Osteoblast (primary cell): ENCODE results near the gene CDSN. TPM values are rescaled to one million over a fixed set of nuclear protein-coding genes. Genes with fewer than 3 reads are reported as not detected.

Source experiments
- DNase-seq: peaks from one replicate; pipeline ENCODE4 v3.0.0; 2011; ENCODE audit warnings: low spot score, mixed read lengths; ENCODE audit not compliant: insufficient read length; ENCODE audit errors: missing footprints
- H2AFZ ChIP-seq: 2 replicates; pipeline ENCODE4 v1.6.0; 2011; ENCODE audit warnings: mild to moderate bottlenecking, low read length
- H3K27ac ChIP-seq: 2 replicates; pipeline ENCODE4 v1.5.1; 2011; ENCODE audit warnings: mild to moderate bottlenecking, low read depth, low read length, moderate library complexity
- H3K27me3 ChIP-seq: 2 replicates; pipeline ENCODE4 v1.6.0; 2012; ENCODE audit warnings: mild to moderate bottlenecking, control low read depth, inconsistent platforms, low read length, moderate library complexity; ENCODE audit not compliant: insufficient read depth
- H3K36me3 ChIP-seq: 2 replicates; pipeline ENCODE4 v1.5.1; 2011; ENCODE audit warnings: mild to moderate bottlenecking, low read length, control low read depth, moderate library complexity; ENCODE audit not compliant: insufficient read depth
- H3K4me1 ChIP-seq: 2 replicates; pipeline ENCODE4 v1.5.1; 2011; ENCODE audit warnings: mild to moderate bottlenecking, low read length, control low read depth, moderate library complexity; ENCODE audit not compliant: insufficient read depth
- H3K4me2 ChIP-seq: 2 replicates; pipeline ENCODE4 v1.6.0; 2011; ENCODE audit warnings: mild to moderate bottlenecking, low read length; ENCODE audit not compliant: insufficient read depth
- H3K4me3 ChIP-seq: fragments of 200-600 bp; sonication (generic); 3 replicates; pipeline ENCODE4 v1.5.1; 2012; ENCODE audit warnings: mild to moderate bottlenecking, low read length, inconsistent platforms; ENCODE audit not compliant: insufficient read depth
- H3K79me2 ChIP-seq: 2 replicates; pipeline ENCODE4 v1.6.0; 2012; ENCODE audit warnings: mild to moderate bottlenecking, low read length, control low read depth, inconsistent platforms; ENCODE audit not compliant: insufficient read depth
- H3K9me3 ChIP-seq: 2 replicates; pipeline ENCODE4 v1.5.1; 2011; ENCODE audit warnings: low read depth, low read length, control low read depth
- H4K20me1 ChIP-seq: 2 replicates; pipeline ENCODE4 v1.6.0; 2012; ENCODE audit warnings: mild to moderate bottlenecking, low read length, control low read depth; ENCODE audit not compliant: insufficient read depth
- CTCF ChIP-seq: IDR thresholded peaks from 2 replicates; pipeline ENCODE4 v1.5.1; 2011; ENCODE audit warnings: mild to moderate bottlenecking, low read depth, low read length, moderate library complexity; ENCODE audit errors: extremely low read depth
- total RNA-seq: library from RNA; depleted of rRNA; stranded (reverse); fragments of >200 nt; gene quantifications from 2 replicates; pipeline ENCODE4 v1.2.3, GENCODE V29; 2012

Gene CDSN
- total RNA-seq, 1 donor, result not detected

- Histone ChIP-seq H3K27me3 (no peaks in the 10 kb centered on the region), H3K36me3 (peaks cover 12% of the 10 kb centered on the region), H2AFZ (no peak overlapping the region), H3K79me2 (no peaks in the 10 kb centered on the region), H3K9me3 (no peaks in the 10 kb centered on the region), H3K4me2 (no peak overlapping the region), H4K20me1 (no peaks in the 10 kb centered on the region), H3K4me1 (peaks cover under 1% of the 10 kb centered on the region), H3K4me3 (no peak overlapping the region), H3K27ac (no peak overlapping the region)
- no peak for DNase-seq
- no peak for TF ChIP-seq CTCF
Observed at GRCh38 chr6:31144296-31144969, 24.2 kb upstream of the CDSN start.

- Histone ChIP-seq H3K36me3 (peaks cover 11% of the 10 kb centered on the region), H3K4me1 (peaks cover 3% of the 10 kb centered on the region), H3K9me3 (no peaks in the 10 kb centered on the region), H2AFZ (no peak overlapping the region), H3K27me3 (no peaks in the 10 kb centered on the region), H3K27ac (no peak overlapping the region), H3K4me3 (no peak overlapping the region), H4K20me1 (no peaks in the 10 kb centered on the region), H3K79me2 (no peaks in the 10 kb centered on the region), H3K4me2 (no peak overlapping the region)
- TF ChIP-seq CTCF, result no peak
- DNase-seq, result peak; percentile 88
Observed at GRCh38 chr6:31143148-31143547, 22.9 kb upstream of the CDSN start.

- H3K27me3 ChIP-seq, result no peaks in the 10 kb centered on the region
- H3K79me2 ChIP-seq, result no peaks in the 10 kb centered on the region
- peaks cover 11% of the 10 kb centered on the region for H3K36me3 ChIP-seq
- no peak overlapping the region for H3K27ac ChIP-seq
- H3K9me3 ChIP-seq, result no peaks in the 10 kb centered on the region
- no peaks in the 10 kb centered on the region for H4K20me1 ChIP-seq
- H3K4me1 ChIP-seq, result peaks cover 7% of the 10 kb centered on the region
- TF ChIP-seq CTCF, result no peak
- H3K4me3 ChIP-seq, result no peak overlapping the region
- no peak overlapping the region for H3K4me2 ChIP-seq
- peak; percentile 54 for DNase-seq
- H2AFZ ChIP-seq, result no peak overlapping the region
Observed at GRCh38 chr6:31142361-31142761, 22.1 kb upstream of the CDSN start.

- H3K4me2 ChIP-seq, result no peak overlapping the region
- peaks cover 11% of the 10 kb centered on the region for H3K36me3 ChIP-seq
- no peaks in the 10 kb centered on the region for H4K20me1 ChIP-seq
- H3K4me1 ChIP-seq, result peaks cover 7% of the 10 kb centered on the region
- no peaks in the 10 kb centered on the region for H3K27me3 ChIP-seq
- H3K4me3 ChIP-seq, result no peak overlapping the region
- H3K27ac ChIP-seq, result no peak overlapping the region
- peak; percentile 10 for DNase-seq
- TF ChIP-seq CTCF, result no peak
- no peaks in the 10 kb centered on the region for H3K79me2 ChIP-seq
- H2AFZ ChIP-seq, result no peak overlapping the region
- H3K9me3 ChIP-seq, result no peaks in the 10 kb centered on the region
Observed at GRCh38 chr6:31140643-31141042, 20.4 kb upstream of the CDSN start.
